Measurements from ENCODE around the gene UBAC1. TPM values are rescaled to one million over a fixed set of nuclear protein-coding genes. Genes with fewer than 3 reads are reported as not detected.
"Not testable (repeated sequence)": the region's sequence is repeated elsewhere in the genome, so short reads cannot be mapped to it uniquely, and the experiment has no call there.

The UBAC1 gene
- total RNA-seq, 1 donor from 2014 or later = 39.8 TPM

GRCh38 chr9:135924628-135925338, 36.4 kb downstream of the UBAC1 start:
- intact Hi-C loops (cut with micrococcal nuclease) = no loop called here

- intact Hi-C loops (cut with micrococcal nuclease) = no loop called here
These were observed 37.7 kb downstream of the UBAC1 start for GRCh38 chr9:135923508-135923907.

- intact Hi-C loops (cut with micrococcal nuclease) = loop anchor here (1.0 kb wide), 1 partner anchor 23 kb away; no protein-coding TSS in a partner anchor
These were observed 39.3 kb downstream of the UBAC1 start for GRCh38 chr9:135921749-135922310.

GRCh38 chr9:135920973-135921585, 40.1 kb downstream of the UBAC1 start:
- intact Hi-C loops (cut with micrococcal nuclease) = no loop called here

GRCh38 chr9:135920256-135920930, 40.8 kb downstream of the UBAC1 start:
- intact Hi-C loops (cut with micrococcal nuclease) = no loop called here

GRCh38 chr9:135919318-135919890, 41.8 kb downstream of the UBAC1 start:
- intact Hi-C loops (cut with micrococcal nuclease) = no loop called here

- intact Hi-C loops (cut with micrococcal nuclease) = not testable (repeated sequence)
These were observed 44.9 kb downstream of the UBAC1 start for GRCh38 chr9:135916227-135916626.

GRCh38 chr9:135914921-135915320, 46.3 kb downstream of the UBAC1 start:
- intact Hi-C loops (cut with micrococcal nuclease) = no loop called here

- intact Hi-C loops (cut with micrococcal nuclease) = not testable (repeated sequence)
These were observed 49.9 kb downstream of the UBAC1 start for GRCh38 chr9:135911233-135911632.

GRCh38 chr9:135910757-135911156, 50.4 kb downstream of the UBAC1 start:
- intact Hi-C loops (cut with micrococcal nuclease) = no loop called here

GRCh38 chr9:135910216-135910615, 51.0 kb downstream of the UBAC1 start:
- intact Hi-C loops (cut with micrococcal nuclease) = no loop called here

- intact Hi-C loops (cut with micrococcal nuclease) = loop anchor here (5.0 to 10.0 kb wide), 2 partner anchors 335 to 453 kb away; partner anchors contain the start of genes DNLZ and QSOX2
These were observed 51.8 kb downstream of the UBAC1 start for GRCh38 chr9:135909371-135909770.

GRCh38 chr9:135908754-135909204, 52.4 kb downstream of the UBAC1 start:
- intact Hi-C loops (cut with micrococcal nuclease) = loop anchor here (5.0 to 10.0 kb wide), 2 partner anchors 336 to 454 kb away; partner anchors contain the start of genes DNLZ and QSOX2

- intact Hi-C loops (cut with micrococcal nuclease) = loop anchor here (5.0 to 10.0 kb wide), 2 partner anchors 337 to 454 kb away; partner anchors contain the start of genes DNLZ and QSOX2
These were observed 53.0 kb downstream of the UBAC1 start for GRCh38 chr9:135908093-135908753.

- intact Hi-C loops (cut with micrococcal nuclease) = loop anchor here (1.0 to 10.0 kb wide), 4 partner anchors 54 to 455 kb away; partner anchors contain the start of genes DNLZ, QSOX2, TMEM250 and UBAC1
These were observed 53.6 kb downstream of the UBAC1 start, which contains the start of gene CAMSAP1 for GRCh38 chr9:135907431-135908092. CAMSAP1 (minus strand) TSS chr9:135907546; CDS start chr9:135907159, 387 bp downstream.

GRCh38 chr9:135907006-135907430, 54.2 kb downstream of the UBAC1 start:
- intact Hi-C loops (cut with micrococcal nuclease) = loop anchor here (1.0 to 10.0 kb wide), 4 partner anchors 54 to 455 kb away; partner anchors contain the start of genes DNLZ, QSOX2, TMEM250 and UBAC1

GRCh38 chr9:135906291-135907005, 54.7 kb downstream of the UBAC1 start:
- intact Hi-C loops (cut with micrococcal nuclease) = loop anchor here (1.0 to 10.0 kb wide), 4 partner anchors 55 to 456 kb away; partner anchors contain the start of genes DNLZ, QSOX2, TMEM250 and UBAC1

GRCh38 chr9:135905380-135906258, 55.6 kb downstream of the UBAC1 start:
- intact Hi-C loops (cut with micrococcal nuclease) = loop anchor here (2.0 to 10.0 kb wide), 3 partner anchors 213 to 457 kb away; partner anchors contain the start of genes DNLZ, QSOX2 and TMEM250
